GM13977 (cell line): Measurements from ENCODE around the gene ANK2.

Source experiments
- DNase-seq: peaks from one replicate; pipeline ENCODE4 v3.0.0; 2012; ENCODE audit warnings: low spot score
- in situ Hi-C: fragments of 300-500 bp; cut with MboI; formaldehyde crosslinking; loops from one replicate; pipeline ENCODE4 v1.12.0; 2022; ENCODE audit warnings: low sequenced_read_pairs, low pct_unique_long_range_greater_than_20kb, mixed read lengths, inconsistent platforms; ENCODE audit not compliant: unreplicated experiment
- TF ChIP-seq, protein P1 (sequence below): IDR thresholded peaks from 2 replicates; pipeline ENCODE4 v1.5.1; 2012; ENCODE audit warnings: mild to moderate bottlenecking, control low read depth; ENCODE audit not compliant: insufficient read depth; ENCODE audit errors: extremely low read depth, missing control alignments

The ANK2 gene

DNA sequence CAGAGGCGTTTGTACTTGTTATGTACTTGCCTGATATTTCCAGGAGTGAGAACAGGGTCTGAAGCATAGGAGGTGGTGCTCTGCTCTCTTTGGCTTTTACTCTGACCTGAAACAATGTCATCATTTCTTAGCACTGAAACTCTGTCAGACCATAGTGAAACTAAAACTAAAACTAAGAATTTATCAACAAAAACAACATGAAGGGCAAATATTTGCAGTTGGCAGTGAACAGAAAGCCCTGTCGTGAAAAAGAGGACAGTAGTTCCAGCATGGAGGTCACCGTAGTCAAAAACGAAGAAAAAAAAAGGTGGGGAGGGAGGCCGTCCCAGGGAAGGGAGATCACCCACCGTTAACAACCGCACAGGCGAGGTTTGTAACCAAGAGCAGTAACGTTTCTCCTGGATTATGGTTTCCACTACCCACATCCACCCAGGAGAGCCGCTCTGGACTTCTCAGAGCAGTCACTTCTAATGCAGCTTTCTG, 97.5 kb downstream of the ANK2 start:
- DNase-seq: peak; percentile 42
- in situ Hi-C loops: no loop called here

DNA sequence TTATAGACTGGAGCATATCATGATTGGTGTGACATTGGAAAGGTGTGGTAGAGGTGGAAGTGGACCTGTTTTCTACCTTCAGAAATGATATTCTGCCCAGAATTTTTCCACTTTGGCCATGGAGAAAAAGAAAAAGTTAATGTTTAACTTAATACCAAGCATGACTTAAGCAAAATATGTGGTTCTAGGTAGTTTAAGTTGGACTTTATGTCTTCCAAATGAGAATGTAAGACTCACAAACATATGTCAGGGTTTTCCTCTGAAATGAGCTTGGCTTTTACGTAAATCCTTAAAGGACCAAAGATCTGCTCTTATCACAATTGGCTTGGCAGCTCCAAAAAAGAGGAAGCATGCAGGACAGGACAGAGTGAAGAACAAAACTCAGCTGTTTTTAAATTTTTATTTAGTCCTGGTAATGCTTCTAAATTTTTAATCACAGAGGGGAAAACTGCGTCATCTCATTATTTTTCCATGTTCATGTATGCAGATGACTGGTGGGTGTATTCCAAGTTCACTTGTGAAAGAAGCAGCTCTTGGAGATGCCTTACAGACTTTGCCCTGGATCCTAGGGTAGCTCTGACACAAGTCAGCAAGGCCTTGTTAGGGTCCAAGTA, 98.2 kb downstream of the ANK2 start:
- in situ Hi-C loops: no loop called here
- TF ChIP-seq, protein P1, sequence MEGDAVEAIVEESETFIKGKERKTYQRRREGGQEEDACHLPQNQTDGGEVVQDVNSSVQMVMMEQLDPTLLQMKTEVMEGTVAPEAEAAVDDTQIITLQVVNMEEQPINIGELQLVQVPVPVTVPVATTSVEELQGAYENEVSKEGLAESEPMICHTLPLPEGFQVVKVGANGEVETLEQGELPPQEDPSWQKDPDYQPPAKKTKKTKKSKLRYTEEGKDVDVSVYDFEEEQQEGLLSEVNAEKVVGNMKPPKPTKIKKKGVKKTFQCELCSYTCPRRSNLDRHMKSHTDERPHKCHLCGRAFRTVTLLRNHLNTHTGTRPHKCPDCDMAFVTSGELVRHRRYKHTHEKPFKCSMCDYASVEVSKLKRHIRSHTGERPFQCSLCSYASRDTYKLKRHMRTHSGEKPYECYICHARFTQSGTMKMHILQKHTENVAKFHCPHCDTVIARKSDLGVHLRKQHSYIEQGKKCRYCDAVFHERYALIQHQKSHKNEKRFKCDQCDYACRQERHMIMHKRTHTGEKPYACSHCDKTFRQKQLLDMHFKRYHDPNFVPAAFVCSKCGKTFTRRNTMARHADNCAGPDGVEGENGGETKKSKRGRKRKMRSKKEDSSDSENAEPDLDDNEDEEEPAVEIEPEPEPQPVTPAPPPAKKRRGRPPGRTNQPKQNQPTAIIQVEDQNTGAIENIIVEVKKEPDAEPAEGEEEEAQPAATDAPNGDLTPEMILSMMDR: no peak
- DNase-seq: no peak

More for the DNA sequence above, 97.5 kb downstream of the ANK2 start:
- TF ChIP-seq, protein P1: no peak

DNA sequence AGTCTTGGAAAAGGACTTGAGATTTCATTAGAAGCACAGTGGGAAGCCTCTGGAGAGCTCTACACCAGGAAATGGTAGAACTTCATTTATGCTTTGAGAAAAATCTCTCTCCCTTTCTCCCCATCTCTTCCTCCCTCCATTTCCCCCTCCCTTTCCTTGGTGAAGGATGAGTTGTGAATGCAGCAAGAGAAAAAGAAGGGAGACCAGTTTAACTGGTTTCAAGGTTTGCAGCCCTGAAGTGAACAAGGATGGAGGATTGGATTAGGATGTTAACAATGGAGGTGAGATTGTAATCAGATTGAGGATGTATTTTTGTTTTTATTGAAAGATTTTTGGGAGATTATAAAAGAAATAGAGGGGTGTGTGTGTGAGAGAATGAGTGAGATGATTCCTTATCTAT, 99.5 kb downstream of the ANK2 start:
- in situ Hi-C loops: no loop called here
- DNase-seq: no peak
- TF ChIP-seq, protein P1: no peak

DNA sequence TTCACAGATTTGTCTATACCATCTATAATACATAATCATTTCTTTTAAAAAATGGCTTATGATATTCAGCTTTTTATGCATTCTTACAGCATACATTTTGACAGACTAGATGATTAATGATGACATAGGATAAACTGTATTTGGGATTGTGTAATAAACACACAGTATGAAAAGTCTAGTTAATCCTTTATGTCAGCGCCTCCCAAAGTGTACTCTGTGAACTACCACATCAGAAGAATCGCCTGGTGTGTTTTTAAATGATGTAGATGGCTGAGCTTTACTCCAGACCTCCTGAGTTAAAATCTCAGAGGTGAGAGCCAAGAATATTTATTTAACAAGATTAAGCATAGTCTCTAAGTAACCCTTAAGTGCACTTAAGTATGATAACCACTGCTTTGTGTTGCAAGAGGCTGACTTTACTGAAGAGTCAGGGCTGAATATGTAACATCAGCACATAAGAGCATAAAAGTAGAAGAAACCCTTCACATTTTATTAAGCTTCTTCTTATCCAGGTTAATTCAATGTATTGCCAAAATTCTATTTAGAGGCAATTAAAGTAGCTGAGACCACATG, 104.2 kb downstream of the ANK2 start:
- TF ChIP-seq, protein P1: no peak
- in situ Hi-C loops: no loop called here
- DNase-seq: no peak

DNA sequence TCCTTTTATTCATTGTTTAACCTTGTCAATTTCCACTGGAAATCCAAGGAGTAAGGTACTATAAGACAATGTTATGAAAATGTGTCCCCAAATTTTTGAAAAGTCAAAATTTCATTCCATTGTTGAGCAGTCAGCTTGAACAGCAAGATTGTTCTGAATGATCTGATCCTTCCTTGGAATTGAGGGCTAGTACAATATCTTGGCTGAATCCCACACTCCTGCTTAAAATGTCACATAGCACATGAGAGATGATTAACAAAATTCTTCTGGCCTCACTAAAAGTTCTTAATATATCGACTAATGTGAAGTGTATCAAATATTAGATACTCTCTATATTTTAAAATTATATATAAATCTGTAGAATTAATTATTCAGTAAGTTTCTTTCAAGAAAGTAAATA, 104.8 kb downstream of the ANK2 start:
- no peak for DNase-seq
- TF ChIP-seq, protein P1: no peak
- in situ Hi-C loops: no loop called here

DNA sequence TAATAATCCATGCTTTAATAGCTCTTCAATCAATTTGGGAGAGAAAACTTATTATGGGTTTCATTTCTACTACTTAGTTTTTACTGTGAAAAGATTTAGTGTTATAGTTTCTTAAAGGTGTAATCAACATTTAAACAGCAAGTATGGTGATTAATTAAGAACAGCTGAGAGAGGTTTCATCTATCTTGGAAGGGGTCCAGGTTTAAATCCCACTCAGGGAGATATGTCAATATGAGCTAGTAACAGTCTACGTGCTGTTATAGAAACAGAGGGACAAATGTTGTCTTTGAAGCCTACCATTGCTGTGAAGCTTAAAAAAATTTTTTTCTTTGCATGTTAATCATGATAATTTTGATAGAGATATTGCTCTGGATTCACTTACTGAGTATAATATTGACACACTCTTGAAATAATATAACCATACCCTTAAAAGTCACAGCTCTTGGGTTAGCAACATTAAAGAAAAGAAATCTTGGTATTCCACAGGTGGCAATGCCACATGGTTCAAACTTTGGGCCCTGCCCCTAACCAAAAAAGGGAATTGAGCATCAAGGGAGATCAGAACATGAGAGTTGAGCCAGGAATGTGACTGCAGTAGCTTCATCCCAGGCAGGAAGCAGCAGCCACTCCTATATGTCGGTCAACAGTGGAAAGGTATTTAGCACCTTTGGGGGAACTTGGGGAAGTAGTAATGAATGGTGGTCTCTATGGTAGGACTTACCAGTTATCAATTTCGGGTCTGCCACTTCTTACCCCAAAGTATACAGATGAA, 107.8 kb downstream of the ANK2 start:
- DNase-seq: no peak
- TF ChIP-seq, protein P1: no peak
- in situ Hi-C loops: no loop called here
